Progenitor cell of endocrine pancreas (in vitro differentiated cells): Measurements from ENCODE around the gene CYB561D2. TPM values are rescaled to one million over a fixed set of nuclear protein-coding genes. Genes with fewer than 3 reads are reported as not detected.

Source experiments
- DNase-seq: peaks from one replicate; pipeline ENCODE4 v3.0.0; 2021; ENCODE audit warnings: low spot score; ENCODE audit not compliant: unreplicated experiment
- H3K27ac Mint-ChIP-seq: 2 replicates; pipeline ENCODE4 v1.8.0; 2021; ENCODE audit warnings: mild to moderate bottlenecking, moderate library complexity, mixed read lengths
- H3K27me3 Mint-ChIP-seq: 2 replicates; pipeline ENCODE4 v1.8.0; 2021; ENCODE audit warnings: mixed read lengths
- H3K36me3 Mint-ChIP-seq: 2 replicates; pipeline ENCODE4 v1.8.0; 2022; ENCODE audit warnings: mixed read lengths; ENCODE audit not compliant: insufficient read depth
- H3K4me1 Mint-ChIP-seq: 2 replicates; pipeline ENCODE4 v1.8.0; 2021; ENCODE audit warnings: low read depth, mixed read lengths
- H3K4me3 Mint-ChIP-seq: 2 replicates; pipeline ENCODE4 v1.8.0; 2021; ENCODE audit warnings: low read depth, mild to moderate bottlenecking, moderate library complexity, mixed read lengths
- H3K9me3 Mint-ChIP-seq: 2 replicates; pipeline ENCODE4 v1.8.0; 2021; ENCODE audit warnings: low read depth, mixed read lengths
- total RNA-seq: library from RNA; stranded (reverse); gene quantifications from 2 replicates; pipeline ENCODE4 v1.2.1, GENCODE V29; 2021
- TF ChIP-seq, protein P1 (sequence below): fragments of 200-600 bp; sonication (generic); IDR thresholded peaks from one replicate; pipeline ENCODE4 v1.5.0; 2021; ENCODE audit warnings: antibody characterized with exemption, mild to moderate bottlenecking; ENCODE audit not compliant: unreplicated experiment

CYB561D2 gene
- total RNA-seq, 1 donor from 2014 or later = 19.2 TPM

DNA sequence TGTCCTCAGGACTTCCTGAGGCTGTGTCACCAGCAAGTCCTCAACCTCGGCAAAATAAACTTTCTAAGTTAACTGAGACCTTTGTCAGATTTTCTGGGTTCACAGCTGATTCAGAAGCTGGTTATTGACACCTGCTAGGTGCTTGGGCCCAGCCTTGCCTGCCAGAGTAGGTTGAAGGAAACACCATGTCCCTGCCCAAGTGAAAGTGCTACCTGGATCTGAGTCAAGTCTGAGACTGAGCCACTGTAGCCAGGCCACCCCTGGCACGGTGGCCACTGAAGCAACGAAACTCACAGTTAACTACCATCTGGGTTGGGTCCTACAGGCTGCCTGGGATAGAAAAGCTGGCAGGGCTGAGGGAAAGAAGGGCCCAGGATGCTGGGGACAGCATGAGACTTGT, 36.3 kb upstream of the CYB561D2 start:
- no peak for DNase-seq
- TF ChIP-seq, protein P1, sequence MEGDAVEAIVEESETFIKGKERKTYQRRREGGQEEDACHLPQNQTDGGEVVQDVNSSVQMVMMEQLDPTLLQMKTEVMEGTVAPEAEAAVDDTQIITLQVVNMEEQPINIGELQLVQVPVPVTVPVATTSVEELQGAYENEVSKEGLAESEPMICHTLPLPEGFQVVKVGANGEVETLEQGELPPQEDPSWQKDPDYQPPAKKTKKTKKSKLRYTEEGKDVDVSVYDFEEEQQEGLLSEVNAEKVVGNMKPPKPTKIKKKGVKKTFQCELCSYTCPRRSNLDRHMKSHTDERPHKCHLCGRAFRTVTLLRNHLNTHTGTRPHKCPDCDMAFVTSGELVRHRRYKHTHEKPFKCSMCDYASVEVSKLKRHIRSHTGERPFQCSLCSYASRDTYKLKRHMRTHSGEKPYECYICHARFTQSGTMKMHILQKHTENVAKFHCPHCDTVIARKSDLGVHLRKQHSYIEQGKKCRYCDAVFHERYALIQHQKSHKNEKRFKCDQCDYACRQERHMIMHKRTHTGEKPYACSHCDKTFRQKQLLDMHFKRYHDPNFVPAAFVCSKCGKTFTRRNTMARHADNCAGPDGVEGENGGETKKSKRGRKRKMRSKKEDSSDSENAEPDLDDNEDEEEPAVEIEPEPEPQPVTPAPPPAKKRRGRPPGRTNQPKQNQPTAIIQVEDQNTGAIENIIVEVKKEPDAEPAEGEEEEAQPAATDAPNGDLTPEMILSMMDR = no peak
- H3K4me1 Mint-ChIP-seq = peaks cover 17% of the 10 kb centered on the region
- H3K9me3 Mint-ChIP-seq = peaks cover 4% of the 10 kb centered on the region
- H3K27me3 Mint-ChIP-seq = no peaks in the 10 kb centered on the region
- H3K27ac Mint-ChIP-seq = peak overlapping the region; percentile 12
- no peak overlapping the region for H3K4me3 Mint-ChIP-seq
- peaks cover 39% of the 10 kb centered on the region for H3K36me3 Mint-ChIP-seq

DNA sequence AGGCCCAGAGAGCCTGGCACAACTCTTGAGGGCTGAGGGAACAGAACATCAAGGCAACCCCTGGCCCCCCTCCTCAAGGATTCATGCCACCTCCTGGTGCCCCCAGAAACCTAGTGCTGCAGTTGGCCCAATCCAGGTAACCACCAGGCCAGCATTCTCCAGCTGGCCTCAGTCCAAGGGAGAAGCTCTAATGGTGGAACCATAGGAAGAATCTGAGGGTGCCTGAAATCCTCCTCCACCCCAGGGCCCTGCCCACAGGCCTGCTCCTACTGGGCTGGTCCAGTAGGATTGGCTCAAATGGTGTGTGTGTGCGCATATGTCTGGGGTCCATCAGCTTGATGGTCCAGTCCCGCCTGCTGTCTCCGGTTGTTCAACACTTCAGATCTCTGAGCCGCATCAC, 35.8 kb upstream of the CYB561D2 start:
- TF ChIP-seq, protein P1 = no peak
- no peaks in the 10 kb centered on the region for H3K27me3 Mint-ChIP-seq
- H3K4me3 Mint-ChIP-seq = no peak overlapping the region
- H3K36me3 Mint-ChIP-seq = peaks cover 35% of the 10 kb centered on the region
- H3K9me3 Mint-ChIP-seq = peaks cover 2% of the 10 kb centered on the region
- DNase-seq = no peak
- peaks cover 22% of the 10 kb centered on the region for H3K4me1 Mint-ChIP-seq
- H3K27ac Mint-ChIP-seq = no peak overlapping the region

DNA sequence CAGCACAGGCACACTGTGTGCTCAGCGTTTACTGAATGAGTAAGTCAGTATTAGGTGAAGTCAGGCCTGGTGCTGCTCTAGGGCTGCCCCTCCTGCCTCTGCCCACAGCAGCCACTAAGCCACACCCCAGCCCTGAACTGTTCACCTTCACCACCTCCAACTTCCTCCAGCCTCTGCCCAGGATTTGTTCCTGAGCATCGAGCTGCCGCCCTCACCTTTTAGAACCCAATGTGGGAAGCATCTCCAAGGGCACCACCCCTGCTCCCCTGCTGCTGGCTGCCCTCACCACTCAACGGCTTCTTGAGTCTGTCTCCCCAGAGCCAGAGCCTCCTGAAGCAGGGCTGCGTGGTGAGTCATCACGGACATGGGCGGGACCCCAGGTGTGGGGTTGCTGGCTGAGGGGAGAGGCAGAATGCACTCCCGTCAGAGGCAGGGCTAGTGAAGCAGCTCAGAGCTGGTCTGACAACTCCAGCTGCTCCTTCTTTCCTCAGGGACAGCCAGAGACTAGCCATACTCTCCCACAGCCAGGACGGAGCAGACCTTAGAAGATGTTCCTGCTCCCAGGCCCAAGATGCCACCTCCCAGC, 33.9 kb upstream of the CYB561D2 start:
- Mint-ChIP-seq H3K27me3 (no peaks in the 10 kb centered on the region), H3K4me1 (peaks cover 28% of the 10 kb centered on the region), H3K4me3 (no peak overlapping the region), H3K9me3 (no peaks in the 10 kb centered on the region), H3K27ac (peak overlapping the region; percentile 69), H3K36me3 (peaks cover 31% of the 10 kb centered on the region)
- TF ChIP-seq, protein P1 = no peak
- no peak for DNase-seq

DNA sequence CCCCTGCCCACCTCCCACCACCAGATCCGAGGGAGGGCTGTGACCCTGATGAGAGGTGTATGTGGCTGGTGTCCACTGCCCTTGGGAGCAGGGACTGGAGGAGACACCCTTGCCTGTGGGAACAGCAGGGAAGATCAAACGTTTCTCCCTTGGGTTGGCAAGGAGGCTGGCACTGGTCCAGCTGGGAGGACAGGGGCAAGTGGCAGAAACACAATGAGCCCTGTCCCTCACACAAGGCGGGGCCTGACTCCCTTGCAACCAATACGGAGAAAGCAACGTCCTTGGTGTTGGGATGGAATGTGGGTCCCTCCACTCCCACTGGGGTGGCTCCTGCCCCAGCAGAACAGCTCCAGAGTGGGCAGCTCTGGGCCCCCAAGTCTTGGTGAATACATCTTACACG, 33.4 kb upstream of the CYB561D2 start:
- H3K4me1 Mint-ChIP-seq = peaks cover 28% of the 10 kb centered on the region
- H3K27ac Mint-ChIP-seq = peak overlapping the region; percentile 69
- H3K36me3 Mint-ChIP-seq = peaks cover 31% of the 10 kb centered on the region
- H3K27me3 Mint-ChIP-seq = no peaks in the 10 kb centered on the region
- no peaks in the 10 kb centered on the region for H3K9me3 Mint-ChIP-seq
- DNase-seq = no peak
- H3K4me3 Mint-ChIP-seq = no peak overlapping the region
- TF ChIP-seq, protein P1 = no peak

DNA sequence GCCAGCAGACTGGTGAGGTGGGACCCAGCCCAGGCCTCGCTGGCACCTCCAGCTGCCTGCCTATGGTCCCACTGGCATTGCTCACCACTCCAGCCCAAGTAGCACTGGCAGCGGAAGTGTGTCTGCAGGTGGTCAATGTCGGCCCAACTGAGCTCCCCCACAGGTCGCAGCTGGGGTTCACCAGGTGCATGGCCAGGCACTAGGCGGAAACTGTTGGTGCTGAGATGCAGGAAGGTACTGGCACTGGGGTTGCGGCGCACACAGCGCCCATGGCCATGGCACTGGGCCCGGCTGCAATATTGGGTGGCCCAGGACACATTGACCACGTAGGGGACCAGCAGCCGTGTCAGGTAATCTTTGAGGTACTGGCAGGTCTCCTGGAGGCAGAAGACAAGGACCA, 32.5 kb upstream of the CYB561D2 start:
- Mint-ChIP-seq H3K27me3 (no peaks in the 10 kb centered on the region), H3K4me3 (no peak overlapping the region), H3K27ac (no peak overlapping the region), H3K36me3 (peaks cover 30% of the 10 kb centered on the region), H3K4me1 (peaks cover 28% of the 10 kb centered on the region), H3K9me3 (no peaks in the 10 kb centered on the region)
- TF ChIP-seq, protein P1 = no peak
- DNase-seq = no peak
